GM12891 (cell line): ENCODE results near the gene MRPS11.

ENCODE experiments used
- POLR2AphosphoS5 ChIP-seq: IDR thresholded peaks from 2 replicates; pipeline ENCODE4 v1.6.1; 2011; ENCODE audit warnings: low read depth, low read length, control low read depth
- POU2F2 ChIP-seq: IDR thresholded peaks from 2 replicates; pipeline ENCODE4 v1.6.1; 2011; ENCODE audit warnings: low read depth, mild to moderate bottlenecking, control low read depth, low read length, moderate library complexity
- TAF1 ChIP-seq: IDR thresholded peaks from 2 replicates; pipeline ENCODE4 v1.6.1; 2011; ENCODE audit warnings: low read depth, low read length, control low read depth

DNA sequence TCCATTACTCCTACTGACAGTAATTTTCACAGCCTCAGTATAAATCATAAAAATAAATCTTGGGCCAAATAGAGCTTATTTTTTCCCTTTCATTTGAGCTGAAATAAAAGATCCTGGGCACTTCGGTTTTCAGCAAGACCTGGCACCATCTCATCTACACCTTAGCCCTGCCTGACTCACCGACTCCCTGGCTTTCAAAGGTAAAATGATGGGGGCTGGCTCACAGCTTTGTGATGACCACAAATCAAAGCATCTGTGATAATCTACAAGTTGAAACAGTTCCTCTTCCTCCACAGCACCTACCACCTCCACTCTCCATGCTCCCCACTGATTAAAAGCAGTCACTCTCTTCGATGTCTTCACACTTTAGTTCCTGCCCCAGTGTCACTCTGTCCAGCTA, 51.4 kb downstream of the MRPS11 start:
- TF ChIP-seq POLR2AphosphoS5 (no peak), TAF1 (no peak), POU2F2 (no peak)
